Neutrophil (primary cell): ENCODE data around the gene DPP3.
A peak's percentile ranks its signal among the peaks of the same experiment; 100 is the strongest.

ENCODE experiments used
- H3K27ac ChIP-seq: fragments of 200-600 bp; sonication (generic); 2 replicates; pipeline ENCODE4 v1.5.1; 2016; ENCODE audit warnings: mild to moderate bottlenecking, moderate library complexity
- H3K27me3 ChIP-seq: fragments of 200-600 bp; sonication (generic); 2 replicates; pipeline ENCODE4 v1.6.0; 2016; ENCODE audit warnings: mild to moderate bottlenecking
- H3K36me3 ChIP-seq: fragments of 200-600 bp; sonication (generic); 2 replicates; pipeline ENCODE4 v1.5.1; 2017
- H3K4me1 ChIP-seq, 2 experiments: fragments of 200-600 bp in 1 of 2; sonication (generic) in 1 of 2; 1 replicate in 1 of 2; 2 replicates in 1 of 2; pipeline versions ENCODE4 v1.5.1 to v1.6.1; 2013 to 2016; ENCODE audit warnings: low read depth in 1 of 2, low read length in 1 of 2, mild to moderate bottlenecking in 1 of 2, moderate library complexity in 1 of 2; ENCODE audit not compliant: control insufficient read depth in 1 of 2, insufficient read depth in 1 of 2
- H3K4me3 ChIP-seq, 2 experiments: fragments of 200-600 bp in 1 of 2; sonication (generic) in 1 of 2; 1 replicate in 1 of 2; 2 replicates in 1 of 2; pipeline ENCODE4 v1.5.1; 2013 to 2016; ENCODE audit warnings: low read depth in 1 of 2, low read length in 1 of 2, mild to moderate bottlenecking in 1 of 2, moderate library complexity in 1 of 2
- H3K9me3 ChIP-seq: fragments of 200-600 bp; sonication (generic); 2 replicates; pipeline ENCODE4 v1.5.1; 2016
- CTCF ChIP-seq: fragments of 200-600 bp; sonication (generic); IDR thresholded peaks from 2 replicates; pipeline ENCODE4 v1.5.1; 2016; ENCODE audit warnings: antibody characterized with exemption

Gene DPP3

DNA sequence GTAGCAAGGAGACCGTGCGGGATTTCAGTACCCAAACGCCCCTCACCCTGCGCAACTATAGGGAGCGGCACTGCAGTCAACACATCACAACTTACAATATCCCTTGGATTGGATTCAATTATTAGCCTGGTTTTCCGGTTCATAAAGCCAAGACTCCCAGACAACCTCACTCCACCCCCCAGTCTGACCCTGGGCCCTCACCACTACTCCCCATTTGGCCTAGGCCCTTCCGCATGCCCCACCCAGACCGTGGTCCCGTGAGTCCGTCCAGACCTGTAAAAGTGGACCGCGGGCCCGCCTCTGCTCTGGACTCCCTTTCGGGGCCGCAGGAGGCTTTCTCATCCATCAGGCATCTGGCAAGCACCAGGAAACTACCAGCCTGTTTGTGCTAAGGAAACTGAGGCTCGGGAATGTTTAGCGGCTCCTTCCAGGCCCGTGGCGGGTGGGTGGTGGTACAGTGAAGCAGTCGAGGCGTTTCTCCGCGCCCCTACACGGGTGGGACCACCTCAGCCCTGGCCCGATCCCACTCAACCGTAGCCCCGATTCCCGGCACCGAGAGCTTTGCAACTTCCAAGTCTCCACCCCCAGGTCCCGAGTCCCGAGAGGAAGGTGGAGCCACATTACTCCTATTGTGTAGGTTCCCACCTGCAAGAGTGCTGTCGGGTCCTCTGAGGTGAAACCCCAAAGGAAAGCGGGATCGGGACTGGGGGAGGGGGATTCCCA is 679 bp upstream of the DPP3 start:
- peak overlapping the region; percentile 78 for H3K27ac ChIP-seq
- peaks cover 13% of the 10 kb centered on the region for H3K36me3 ChIP-seq
- no peaks in the 10 kb centered on the region for H3K9me3 ChIP-seq
- peaks cover 19 to 20% of the 10 kb centered on the region in 2 experiments for H3K4me1 ChIP-seq
- no peaks in the 10 kb centered on the region for H3K27me3 ChIP-seq
- H3K4me3 ChIP-seq = peak overlapping the region; percentile 80 to 81
- no peak for TF ChIP-seq CTCF

- peaks cover 8 to 9% of the 10 kb centered on the region in 2 experiments for H3K4me1 ChIP-seq
- no peaks in the 10 kb centered on the region for H3K9me3 ChIP-seq
- H3K36me3 ChIP-seq = peaks cover 54% of the 10 kb centered on the region
- no peaks in the 10 kb centered on the region for H3K27me3 ChIP-seq
- H3K4me3 ChIP-seq = no peak overlapping the region
- no peak overlapping the region for H3K27ac ChIP-seq
- TF ChIP-seq CTCF = no peak
These were observed 4.7 kb downstream of the DPP3 start for GRCh38 chr11:66484806-66485380.

DNA sequence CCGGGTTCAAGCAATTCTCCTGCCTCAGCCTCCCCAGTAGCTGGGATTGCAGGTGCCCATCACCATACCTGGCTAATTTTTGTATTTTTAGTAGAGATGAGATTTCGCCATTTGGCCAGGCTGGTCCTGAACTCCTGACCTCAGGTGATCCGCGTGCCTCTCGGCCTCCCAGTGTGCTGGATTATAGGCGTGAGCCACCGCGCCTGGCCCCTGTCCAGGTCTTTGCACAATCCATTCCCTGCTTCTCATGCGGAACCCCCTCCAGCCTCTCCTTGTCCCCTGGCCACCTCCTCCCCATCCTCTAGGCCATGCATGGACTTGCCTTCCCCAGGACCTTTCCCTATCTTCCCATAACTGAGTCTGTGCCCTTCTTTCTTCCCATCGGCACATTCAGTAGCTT is 8.7 kb downstream of the DPP3 start:
- Histone ChIP-seq H3K9me3 (no peaks in the 10 kb centered on the region), H3K36me3 (peaks cover 79% of the 10 kb centered on the region), H3K27me3 (no peaks in the 10 kb centered on the region), H3K4me3 (no peak overlapping the region), H3K27ac (no peak overlapping the region), H3K4me1 (no peaks in the 10 kb centered on the region)
- TF ChIP-seq CTCF = no peak

- no peaks in the 10 kb centered on the region for H3K9me3 ChIP-seq
- no peak overlapping the region for H3K4me3 ChIP-seq
- no peak overlapping the region for H3K27ac ChIP-seq
- H3K36me3 ChIP-seq = peaks cover 74% of the 10 kb centered on the region
- no peaks in the 10 kb centered on the region for H3K27me3 ChIP-seq
- TF ChIP-seq CTCF = no peak
- H3K4me1 ChIP-seq = no peaks in the 10 kb centered on the region
These were observed 9.4 kb downstream of the DPP3 start for GRCh38 chr11:66489636-66490035.

- H3K36me3 ChIP-seq = peaks cover 77% of the 10 kb centered on the region
- H3K27ac ChIP-seq = no peak overlapping the region
- no peaks in the 10 kb centered on the region for H3K4me1 ChIP-seq
- no peaks in the 10 kb centered on the region for H3K27me3 ChIP-seq
- no peak overlapping the region for H3K4me3 ChIP-seq
- no peak for TF ChIP-seq CTCF
- H3K9me3 ChIP-seq = no peaks in the 10 kb centered on the region
These were observed 11.2 kb downstream of the DPP3 start for GRCh38 chr11:66491315-66491935.
